ENCODE measurements around the gene CBX7. TPM values are rescaled to one million over a fixed set of nuclear protein-coding genes. Genes with fewer than 3 reads are reported as not detected.

The CBX7 gene
- total RNA-seq, 4 donors from 2014 or later: 129 to 251 (median 173) TPM

- no peaks in the 10 kb centered on the region for H3K36me3 ChIP-seq
- TF ChIP-seq CTCF (IDR thresholded peaks at IDR 0.05): no peak
- no peak for TF ChIP-seq EP300 (IDR thresholded peaks at IDR 0.05)
- no peak for TF ChIP-seq POLR2AphosphoS5 (IDR thresholded peaks at IDR 0.05)
- TF ChIP-seq POLR2A (IDR thresholded peaks at IDR 0.05; ENCODE audit: low read depth): no peak
- intact Hi-C loops (cut with DNase I): no loop called here
- no peaks in the 10 kb centered on the region for H3K9me3 ChIP-seq
- WGBS: 79% methylated on average over 2 of the region's 2 CpGs
- H3K27ac ChIP-seq (replicated peaks in 1 of 4): no peak overlapping the region
- peaks cover 0 to 10% (median 0%) of the 10 kb centered on the region in 4 donors for H3K27me3 ChIP-seq
- H3K4me1 ChIP-seq: no peaks in the 10 kb centered on the region
- no peak overlapping the region for H3K4me3 ChIP-seq
- no peak for DNase-seq (ENCODE audit: extremely low spot score)
These were observed 49.0 kb downstream of the CBX7 start for GRCh38 chr22:39103431-39103830.

GRCh38 chr22:39101226-39101625, 51.3 kb downstream of the CBX7 start:
- Histone ChIP-seq H3K27ac (replicated peaks in 1 of 4) (no peak overlapping the region), H3K27me3 (peaks cover 0 to 10% (median 0%) of the 10 kb centered on the region in 4 donors), H3K9me3 (no peaks in the 10 kb centered on the region), H3K4me1 (peaks cover 10 to 11% (median 10%) of the 10 kb centered on the region in 4 donors), H3K36me3 (no peaks in the 10 kb centered on the region), H3K4me3 (no peak overlapping the region)
- 76% methylated on average over 9 of the region's 13 CpGs for WGBS
- TF ChIP-seq POLR2AphosphoS5 (IDR thresholded peaks at IDR 0.05): no peak
- TF ChIP-seq CTCF (IDR thresholded peaks at IDR 0.05): no peak
- no peak for TF ChIP-seq EP300 (IDR thresholded peaks at IDR 0.05)
- TF ChIP-seq POLR2A (IDR thresholded peaks at IDR 0.05; ENCODE audit: low read depth): no peak
- DNase-seq (ENCODE audit: extremely low spot score): no peak
- intact Hi-C loops (cut with DNase I): no loop called here

DNA sequence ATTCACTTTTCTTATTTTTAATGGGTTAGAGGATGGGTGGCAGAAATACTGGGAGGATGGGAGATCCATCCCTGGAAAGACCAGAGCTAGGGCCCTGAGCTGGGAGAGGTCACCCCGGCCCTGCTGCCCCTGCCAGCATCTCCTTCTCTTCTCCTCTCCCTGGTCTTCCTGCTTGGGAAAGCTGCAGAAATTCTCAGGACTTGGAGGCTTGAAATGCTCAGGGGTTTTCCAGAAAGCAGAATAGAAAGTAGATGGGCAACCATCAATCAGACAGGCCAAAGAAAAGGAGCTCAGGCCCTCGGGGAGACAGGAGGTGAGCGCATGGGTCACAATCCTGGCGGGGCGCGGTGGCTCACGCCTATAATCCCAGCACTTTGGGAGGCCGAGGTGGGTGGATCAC, 53.9 kb downstream of the CBX7 start:
- H3K27ac ChIP-seq (replicated peaks in 1 of 4): no peak overlapping the region
- H3K4me3 ChIP-seq: no peak overlapping the region
- 95% methylated on average over 8 of the region's 8 CpGs for WGBS
- no peaks in the 10 kb centered on the region for H3K36me3 ChIP-seq
- TF ChIP-seq CTCF (IDR thresholded peaks at IDR 0.05): no peak
- TF ChIP-seq POLR2AphosphoS5 (IDR thresholded peaks at IDR 0.05): no peak
- no peak for TF ChIP-seq POLR2A (IDR thresholded peaks at IDR 0.05; ENCODE audit: low read depth)
- H3K27me3 ChIP-seq: peaks cover 0 to 10% (median 0%) of the 10 kb centered on the region in 4 donors
- peaks cover 10 to 11% (median 10%) of the 10 kb centered on the region in 4 donors for H3K4me1 ChIP-seq
- no peaks in the 10 kb centered on the region for H3K9me3 ChIP-seq
- intact Hi-C loops (cut with DNase I): no loop called here
- DNase-seq (ENCODE audit: extremely low spot score): no peak

- Histone ChIP-seq H3K4me1 (peaks cover 10 to 11% (median 10%) of the 10 kb centered on the region in 4 donors), H3K27me3 (peaks cover 0 to 10% (median 0%) of the 10 kb centered on the region in 4 donors), H3K9me3 (no peaks in the 10 kb centered on the region), H3K27ac (replicated peaks in 1 of 4) (no peak overlapping the region), H3K4me3 (no peak overlapping the region), H3K36me3 (no peaks in the 10 kb centered on the region)
- no peak for DNase-seq (ENCODE audit: extremely low spot score)
- TF ChIP-seq POLR2A (IDR thresholded peaks at IDR 0.05; ENCODE audit: low read depth) (no peak), POLR2AphosphoS5 (IDR thresholded peaks at IDR 0.05) (no peak), EP300 (IDR thresholded peaks at IDR 0.05) (no peak), CTCF (IDR thresholded peaks at IDR 0.05) (no peak)
- intact Hi-C loops (cut with DNase I): no loop called here
- 84% methylated on average over 6 of the region's 6 CpGs for whole genome bisulfite sequencing
These were observed 54.5 kb downstream of the CBX7 start for GRCh38 chr22:39098026-39098425.
